HG02571 (cell line): ENCODE measurements around the gene PLXNB3.
"Not testable (repeated sequence)": the region's sequence is repeated elsewhere in the genome, so short reads cannot be mapped to it uniquely, and the experiment has no call there.

ENCODE experiments used
- ATAC-seq: cut with Tn5 transposase; IDR thresholded peaks from one replicate; pipeline ENCODE4 v1.9.1; 2021; ENCODE audit warnings: mild to moderate bottlenecking, moderate library complexity; ENCODE audit not compliant: unreplicated experiment

The PLXNB3 gene

GRCh38 chrX:153732401-153732800 is 31.6 kb upstream of the PLXNB3 start:
- ATAC-seq, result no peak

GRCh38 chrX:153733651-153734240 is 30.3 kb upstream of the PLXNB3 start:
- ATAC-seq, result no peak

GRCh38 chrX:153734871-153735270 is 29.2 kb upstream of the PLXNB3 start:
- no peak for ATAC-seq

GRCh38 chrX:153735274-153735673 is 28.8 kb upstream of the PLXNB3 start:
- ATAC-seq, result no peak

GRCh38 chrX:153736071-153736820 is 27.8 kb upstream of the PLXNB3 start:
- ATAC-seq, result no peak

GRCh38 chrX:153736871-153737441 is 27.1 kb upstream of the PLXNB3 start:
- no peak for ATAC-seq

- no peak for ATAC-seq
Observed at GRCh38 chrX:153738056-153738605, 25.9 kb upstream of the PLXNB3 start.

GRCh38 chrX:153739754-153740486 is 24.1 kb upstream of the PLXNB3 start:
- ATAC-seq, result no peak

- no peak for ATAC-seq
Observed at GRCh38 chrX:153740631-153741222, 23.3 kb upstream of the PLXNB3 start.

- no peak for ATAC-seq
Observed at GRCh38 chrX:153741446-153741845, 22.6 kb upstream of the PLXNB3 start.

GRCh38 chrX:153742111-153742510 is 21.9 kb upstream of the PLXNB3 start:
- ATAC-seq, result not testable (repeated sequence)

GRCh38 chrX:153742796-153743467 is 21.1 kb upstream of the PLXNB3 start:
- not testable (repeated sequence) for ATAC-seq

GRCh38 chrX:153743468-153744209 is 20.4 kb upstream of the PLXNB3 start:
- not testable (repeated sequence) for ATAC-seq

GRCh38 chrX:153744210-153745066 is 19.6 kb upstream of the PLXNB3 start:
- ATAC-seq, result no peak

- not testable (repeated sequence) for ATAC-seq
Observed at GRCh38 chrX:153745067-153745433, 19.0 kb upstream of the PLXNB3 start.

- ATAC-seq, result no peak
Observed at GRCh38 chrX:153746359-153746758, 17.7 kb upstream of the PLXNB3 start.

- ATAC-seq, result not testable (repeated sequence)
Observed at GRCh38 chrX:153746991-153747390, 17.1 kb upstream of the PLXNB3 start.

- ATAC-seq, result not testable (repeated sequence)
Observed at GRCh38 chrX:153749017-153749416, 15.0 kb upstream of the PLXNB3 start.
